Duodenal mucosa (tissue), 2 donors: ENCODE results near the gene ADIPOQ.
A peak's percentile ranks its signal among the peaks of the same experiment; 100 is the strongest.
"Not testable (repeated sequence)": the region's sequence is repeated elsewhere in the genome, so short reads cannot be mapped to it uniquely, and the experiment has no call there.

Experiments
- H3K27ac ChIP-seq: one replicate; pipeline ENCODE4 v1.7.0; 2013; ENCODE audit warnings: low read depth, low read length
- H3K27me3 ChIP-seq, 2 donors: one replicate each; pipeline ENCODE4 v1.7.0; 2013; ENCODE audit warnings: low read length in 2 of 2, control low read depth in 1 of 2; ENCODE audit not compliant: insufficient read depth in 2 of 2, control insufficient read depth in 1 of 2
- H3K36me3 ChIP-seq, 2 donors: one replicate each; pipeline ENCODE4 v1.7.0; 2013; ENCODE audit warnings: low read length in 2 of 2, control low read depth in 1 of 2; ENCODE audit not compliant: insufficient read depth in 2 of 2, control insufficient read depth in 1 of 2
- H3K4me1 ChIP-seq, 2 donors: one replicate each; pipeline ENCODE4 v1.7.0; 2013; ENCODE audit warnings: low read length in 2 of 2, control low read depth in 1 of 2; ENCODE audit not compliant: insufficient read depth in 2 of 2, control insufficient read depth in 1 of 2
- H3K4me3 ChIP-seq, 2 donors: one replicate each; pipeline ENCODE4 v1.7.0; 2013; ENCODE audit warnings: low read length in 2 of 2, low read depth in 1 of 2
- H3K9ac ChIP-seq, 2 donors: one replicate each; pipeline ENCODE4 v1.7.0; 2013; ENCODE audit warnings: low read length in 2 of 2, low read depth in 1 of 2
- H3K9me3 ChIP-seq, 2 donors: one replicate each; pipeline ENCODE4 v1.7.0; 2013; ENCODE audit warnings: low read length in 2 of 2, control low read depth in 1 of 2; ENCODE audit not compliant: control insufficient read depth in 1 of 2

ADIPOQ gene

GRCh38 chr3:186842426-186843038 lies at the start of gene ADIPOQ:
ADIPOQ (plus strand) TSS chr3:186842710; CDS start chr3:186853059, 10,349 bp downstream.
- Histone ChIP-seq H3K27ac (no peak within 1 kb of the TSS), H3K9me3 (no peaks in the 10 kb centered on the region), H3K27me3 (peaks cover 0 to 3% of the 10 kb centered on the region in 2 donors), H3K4me3 (no peak within 1 kb of the TSS), H3K9ac (no peak within 1 kb of the TSS), H3K36me3 (no peaks in the 10 kb centered on the region), H3K4me1 (no peaks in the 10 kb centered on the region)

DNA sequence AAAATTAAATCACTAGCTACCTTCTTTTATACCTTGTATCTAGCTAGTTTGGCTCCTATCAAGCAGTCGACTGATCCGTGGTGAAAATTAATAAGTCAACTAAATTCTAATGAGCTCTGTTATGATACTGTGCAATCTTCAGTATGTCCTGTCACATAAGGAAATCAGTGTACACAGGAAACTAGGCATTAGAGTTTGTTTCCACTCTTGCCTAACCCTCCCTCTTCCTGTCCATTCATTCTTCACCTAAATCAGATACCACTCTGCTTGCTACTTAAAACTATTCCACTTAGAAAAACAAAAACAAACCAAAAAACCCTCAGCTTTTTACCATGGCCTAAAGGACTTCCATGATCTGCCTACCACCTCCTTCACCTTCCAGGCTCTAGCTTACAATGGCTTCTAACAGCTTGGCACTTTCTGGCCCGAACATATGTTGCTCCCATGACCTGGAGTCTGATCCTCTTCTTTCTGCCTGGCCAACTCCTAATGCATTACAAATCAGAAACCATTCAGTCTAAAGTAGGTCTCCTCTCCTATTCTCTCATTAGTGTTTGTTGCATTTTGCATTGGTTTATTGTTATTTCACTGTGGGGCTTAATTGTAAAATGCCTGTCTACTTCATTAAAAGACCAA lies 44.2 kb upstream of the ADIPOQ start:
- no peaks in the 10 kb centered on the region for H3K27me3 ChIP-seq
- no peak overlapping the region for H3K9ac ChIP-seq
- no peak overlapping the region for H3K4me3 ChIP-seq
- H3K27ac ChIP-seq = no peak overlapping the region
- H3K9me3 ChIP-seq = no peaks in the 10 kb centered on the region
- peaks cover 5 to 30% of the 10 kb centered on the region in 2 donors for H3K36me3 ChIP-seq
- H3K4me1 ChIP-seq = no peaks in the 10 kb centered on the region

GRCh38 chr3:186800285-186800684 lies 42.2 kb upstream of the ADIPOQ start:
- no peaks in the 10 kb centered on the region for H3K27me3 ChIP-seq
- H3K4me3 ChIP-seq = no peak overlapping the region
- no peak overlapping the region for H3K9ac ChIP-seq
- peaks cover 5 to 24% of the 10 kb centered on the region in 2 donors for H3K36me3 ChIP-seq
- H3K4me1 ChIP-seq = peaks cover 0 to 5% of the 10 kb centered on the region in 2 donors
- H3K9me3 ChIP-seq = no peaks in the 10 kb centered on the region
- H3K27ac ChIP-seq = no peak overlapping the region

DNA sequence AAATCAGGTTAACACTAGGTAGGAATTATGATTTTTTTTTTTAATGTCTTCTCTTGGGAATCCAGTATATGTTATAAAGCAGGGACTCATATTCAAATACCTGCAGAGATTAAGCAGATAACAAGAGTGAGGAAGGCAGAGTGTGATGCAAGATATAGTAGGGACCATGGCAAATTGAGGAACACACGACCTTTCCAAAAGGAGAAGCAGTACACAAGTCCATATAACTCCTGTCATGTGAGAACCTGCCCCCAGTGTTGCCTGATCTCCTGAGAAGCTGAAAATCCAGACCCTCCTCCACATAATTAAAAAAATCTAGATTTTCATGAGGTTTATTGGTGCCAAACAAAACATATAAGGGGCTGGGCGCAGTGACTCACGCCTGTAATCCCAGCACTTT lies 39.8 kb upstream of the ADIPOQ start:
- H3K9me3 ChIP-seq = no peaks in the 10 kb centered on the region
- no peak overlapping the region for H3K4me3 ChIP-seq
- H3K36me3 ChIP-seq = peaks cover 0 to 20% of the 10 kb centered on the region in 2 donors
- no peak overlapping the region for H3K9ac ChIP-seq
- H3K27ac ChIP-seq = no peak overlapping the region
- no peaks in the 10 kb centered on the region for H3K27me3 ChIP-seq
- H3K4me1 ChIP-seq = peaks cover 10 to 18% of the 10 kb centered on the region in 2 donors

DNA sequence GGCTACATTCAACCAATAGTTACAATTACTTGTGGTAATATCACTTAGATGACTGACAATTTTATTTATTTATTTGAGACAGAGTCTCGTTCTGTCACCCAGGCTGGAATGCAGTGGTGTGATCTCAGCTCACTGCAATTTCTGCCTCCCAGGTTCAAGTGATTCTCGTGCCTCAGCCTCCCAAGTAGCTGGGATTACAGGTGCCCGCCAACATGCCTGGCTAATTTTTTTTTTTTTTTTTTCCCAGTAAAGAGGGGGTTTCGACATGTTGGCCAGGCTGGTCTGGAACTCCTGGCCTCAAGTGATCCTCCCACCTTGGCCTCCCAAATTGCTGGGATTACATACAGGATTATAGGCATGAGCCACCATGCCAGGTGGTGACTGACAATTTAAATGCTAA lies 39.1 kb upstream of the ADIPOQ start:
- not testable (repeated sequence) for H3K9ac ChIP-seq, H3K4me3 ChIP-seq, H3K27me3 ChIP-seq, H3K27ac ChIP-seq, H3K9me3 ChIP-seq
- Histone ChIP-seq H3K4me1 (peaks cover 10 to 18% of the 10 kb centered on the region in 2 donors), H3K36me3 (peaks cover 0 to 17% of the 10 kb centered on the region in 2 donors)

DNA sequence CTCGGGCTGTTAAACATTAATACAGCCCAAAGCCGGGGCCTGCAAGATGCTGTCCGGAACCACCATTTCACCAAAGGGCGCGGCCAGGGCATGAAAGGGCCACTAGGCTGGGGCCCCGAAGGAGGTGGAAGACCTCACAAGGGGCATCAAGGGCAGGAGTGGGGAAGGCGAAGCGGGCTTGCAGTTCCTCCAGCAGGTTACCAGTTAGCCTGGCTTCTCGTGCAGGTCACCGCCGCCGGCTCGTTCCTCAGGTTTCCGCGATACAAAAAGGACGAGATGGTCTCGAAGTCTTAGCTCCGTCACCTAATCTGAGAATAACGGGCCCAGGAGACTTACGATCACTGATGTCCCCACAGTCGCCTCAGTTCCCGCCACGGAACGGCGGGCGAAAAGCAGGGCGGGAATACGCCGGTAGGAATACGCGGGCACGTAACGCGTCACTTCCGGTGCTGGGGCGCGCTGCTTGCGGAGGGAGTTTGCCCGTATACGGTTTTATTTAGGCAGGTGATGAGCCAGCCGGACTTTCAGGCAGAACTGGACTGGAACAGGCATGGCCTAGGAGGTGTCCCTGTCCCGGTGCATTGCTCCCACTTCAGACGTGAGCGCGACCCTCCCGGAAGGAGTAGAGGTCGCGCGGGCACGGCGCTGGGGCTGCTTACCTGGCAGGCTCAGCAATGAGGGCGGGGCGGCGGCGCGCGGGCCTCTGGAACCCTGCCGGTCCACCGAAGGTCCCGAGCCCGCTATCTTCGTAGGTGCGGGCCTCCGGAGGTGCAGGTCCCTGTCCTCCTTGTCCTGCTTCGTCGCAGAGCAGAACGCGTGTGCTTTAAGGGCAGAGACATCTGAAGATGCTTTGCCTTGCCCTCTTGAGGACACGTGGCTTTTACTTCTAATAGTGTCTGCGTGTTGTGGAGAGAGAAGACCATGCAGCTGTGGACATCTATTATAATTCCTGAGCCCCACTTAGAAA lies 36.1 kb upstream of the ADIPOQ start, which contains the start of gene RFC4:
Gene RFC4 (minus strand): TSS at position 394 of the 967 bp plus-strand sequence. CDS start 1,769 bp downstream, outside the sequence.
- Histone ChIP-seq H3K9me3 (no peaks in the 10 kb centered on the region), H3K4me3 (peak within 1 kb of the TSS; percentile 97 to 98), H3K27me3 (no peaks in the 10 kb centered on the region), H3K9ac (peak within 1 kb of the TSS; percentile 81 to 86), H3K27ac (peak within 1 kb of the TSS; percentile 91), H3K36me3 (peaks cover 0 to 5% of the 10 kb centered on the region in 2 donors), H3K4me1 (peaks cover 10 to 18% of the 10 kb centered on the region in 2 donors)

DNA sequence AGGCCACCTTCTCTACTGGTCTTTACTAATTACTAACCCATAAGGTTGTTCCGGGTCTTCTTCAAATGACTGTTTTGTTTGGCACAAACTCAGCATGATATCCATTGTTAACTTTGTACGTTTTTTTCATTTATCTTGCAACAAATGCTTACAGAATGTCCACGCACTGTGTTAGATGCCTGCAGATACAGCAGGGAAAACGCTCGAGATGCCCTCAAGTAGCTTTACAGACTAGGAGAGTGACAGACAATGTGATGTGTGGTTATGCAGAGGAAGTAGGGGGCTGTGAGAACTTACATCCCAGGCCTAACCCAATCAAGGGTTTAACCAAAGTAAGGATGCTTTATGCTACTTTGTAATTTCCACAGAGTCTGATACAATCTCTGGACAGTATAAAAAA lies 35.3 kb upstream of the ADIPOQ start:
- Histone ChIP-seq H3K9ac (peak overlapping the region; percentile 81 to 86), H3K27ac (no peak overlapping the region), H3K36me3 (peaks cover 0 to 5% of the 10 kb centered on the region in 2 donors), H3K4me1 (peaks cover 10 to 18% of the 10 kb centered on the region in 2 donors), H3K9me3 (no peaks in the 10 kb centered on the region), H3K4me3 (peak overlapping the region; percentile 97 to 98), H3K27me3 (no peaks in the 10 kb centered on the region)

- Histone ChIP-seq H3K9me3 (no peaks in the 10 kb centered on the region), H3K27me3 (peaks cover 0 to 5% of the 10 kb centered on the region in 2 donors), H3K36me3 (no peaks in the 10 kb centered on the region), H3K4me3 (no peak overlapping the region), H3K4me1 (peaks cover 9 to 11% of the 10 kb centered on the region in 2 donors), H3K27ac (no peak overlapping the region), H3K9ac (no peak overlapping the region)
Observed at GRCh38 chr3:186810336-186810996, 32.0 kb upstream of the ADIPOQ start.

GRCh38 chr3:186811313-186811712 lies 31.2 kb upstream of the ADIPOQ start:
- not testable (repeated sequence) for H3K9ac ChIP-seq, H3K9me3 ChIP-seq, H3K27me3 ChIP-seq, H3K27ac ChIP-seq, H3K4me3 ChIP-seq, H3K4me1 ChIP-seq, H3K36me3 ChIP-seq
